ENCODE measurements around the gene DMD. TPM values are rescaled to one million over a fixed set of nuclear protein-coding genes. Genes with fewer than 3 reads are reported as not detected.
"Not testable (repeated sequence)": the region's sequence is repeated elsewhere in the genome, so short reads cannot be mapped to it uniquely, and the experiment has no call there.

DMD gene
- total RNA-seq, 1 experiment from 2014 or later: 3.9 TPM

DNA sequence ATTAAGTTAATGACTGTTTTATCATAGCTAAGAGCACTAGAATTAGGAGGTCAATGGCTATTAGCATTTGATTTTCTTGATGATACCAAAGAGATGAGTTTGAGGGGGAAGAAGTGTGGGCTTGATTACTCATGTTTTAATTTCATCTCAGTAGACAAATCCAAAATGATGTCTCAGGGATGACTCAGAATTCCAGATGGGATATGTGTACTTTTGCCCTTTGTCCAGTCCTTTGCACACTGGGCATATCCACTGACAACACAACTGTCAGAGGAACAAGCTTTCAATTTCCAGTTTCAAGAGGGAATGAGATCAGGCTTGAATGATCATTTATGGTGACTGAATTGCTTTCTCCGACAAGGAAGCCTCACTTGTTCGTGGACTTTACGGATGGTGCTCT lies 1814.2 kb downstream of the DMD start:
- DNase-seq (ENCODE audit: extremely low read depth, low read depth): no peak

DNA sequence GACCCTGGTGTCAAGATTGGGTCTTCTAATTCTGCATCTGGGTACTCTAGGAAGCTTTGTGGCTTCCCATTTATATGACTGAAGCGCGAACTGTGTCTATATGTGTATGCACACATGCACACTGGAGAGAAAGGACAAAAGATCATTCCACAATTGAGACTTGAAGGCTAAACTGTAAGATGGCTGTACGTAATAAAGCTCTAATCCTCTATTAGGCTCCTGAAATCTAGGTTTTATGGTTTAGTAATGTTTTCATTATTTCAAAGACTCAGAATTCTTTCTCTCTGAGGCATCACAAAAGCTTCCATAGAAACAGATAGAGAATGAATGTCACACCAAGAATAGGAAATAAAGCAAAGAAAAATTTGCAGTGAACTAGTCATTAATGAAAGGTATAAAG lies 1818.8 kb downstream of the DMD start:
- no peak for DNase-seq (ENCODE audit: extremely low read depth, low read depth)

DNA sequence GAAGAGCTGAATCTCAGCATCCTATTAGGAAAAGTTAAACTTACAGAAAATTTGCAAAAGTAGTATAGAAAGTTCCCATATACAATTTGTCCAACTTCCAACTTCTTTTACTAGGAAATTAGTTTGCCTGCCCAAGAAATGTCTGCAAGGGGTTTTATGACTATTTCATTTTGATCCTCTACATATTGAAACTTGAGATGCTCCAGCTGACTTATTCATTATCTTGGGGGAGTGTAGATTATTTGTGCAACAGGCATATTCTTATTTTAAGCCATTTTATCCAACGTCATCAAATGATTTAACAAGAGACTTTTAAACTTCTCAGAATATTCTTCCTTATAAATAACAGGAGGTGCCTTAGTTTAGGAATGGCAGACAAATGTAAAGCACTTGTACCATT lies 1822.4 kb downstream of the DMD start:
- no peak for DNase-seq (ENCODE audit: extremely low read depth, low read depth)

DNA sequence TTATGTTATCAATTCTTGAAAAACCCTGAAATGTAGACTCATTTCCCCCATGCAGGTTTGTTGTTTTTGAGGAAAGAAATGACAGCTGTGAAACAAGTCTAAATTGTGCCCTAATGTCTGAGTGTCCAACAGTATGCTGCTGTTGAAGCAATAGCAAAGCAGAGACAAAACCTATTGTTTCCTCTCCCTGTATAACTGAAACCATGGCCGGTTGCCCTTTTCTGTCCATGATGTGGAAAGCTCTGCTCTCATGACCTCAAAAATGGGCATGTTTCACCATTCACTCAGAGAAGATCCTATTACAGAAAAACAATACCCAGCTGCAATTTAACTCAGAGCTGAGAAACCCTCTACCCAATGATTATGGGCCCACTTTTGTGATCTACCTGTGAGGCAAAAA lies 1826.9 kb downstream of the DMD start:
- no peak for DNase-seq (ENCODE audit: extremely low read depth, low read depth)

DNA sequence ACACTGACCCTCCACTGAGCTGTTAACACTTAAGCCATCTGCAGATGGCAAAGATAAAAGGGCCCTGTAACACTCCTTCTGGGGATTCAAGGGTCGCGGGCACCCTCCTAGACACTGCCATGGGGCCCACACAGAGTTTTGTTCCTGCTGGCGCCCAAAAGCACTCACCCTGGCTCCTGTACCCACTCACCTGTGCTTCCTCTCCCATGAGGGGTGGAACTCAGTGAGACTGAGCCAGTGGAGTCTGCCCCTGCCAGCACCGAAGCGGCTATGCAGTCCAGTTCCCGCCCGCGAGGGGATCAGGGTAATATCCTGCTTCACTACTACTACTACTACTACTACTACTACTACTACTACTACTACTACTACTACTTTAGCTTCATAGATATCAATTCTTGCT lies 1827.4 kb downstream of the DMD start:
- DNase-seq (ENCODE audit: extremely low read depth, low read depth): no peak

DNA sequence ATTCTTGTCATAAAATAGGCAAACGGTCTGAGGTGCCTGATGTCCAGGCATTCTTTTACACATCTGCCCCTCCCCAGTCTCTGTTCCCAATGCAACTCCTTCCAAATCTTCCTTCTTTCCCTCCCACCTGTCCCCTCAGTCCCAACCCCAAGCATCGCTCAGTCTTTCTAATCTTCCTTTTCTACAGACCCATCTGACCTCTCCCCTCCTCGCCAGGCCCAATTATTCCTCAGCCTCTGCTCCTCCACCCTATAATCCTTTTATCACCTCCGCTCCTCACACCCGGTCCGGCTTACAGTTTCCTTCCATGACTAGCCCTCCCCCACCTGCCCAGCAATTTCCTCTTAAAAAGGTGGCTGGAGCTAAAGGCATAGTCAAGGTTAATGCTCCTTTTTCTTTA lies 1832.4 kb downstream of the DMD start:
- DNase-seq (ENCODE audit: extremely low read depth, low read depth): not testable (repeated sequence)

DNA sequence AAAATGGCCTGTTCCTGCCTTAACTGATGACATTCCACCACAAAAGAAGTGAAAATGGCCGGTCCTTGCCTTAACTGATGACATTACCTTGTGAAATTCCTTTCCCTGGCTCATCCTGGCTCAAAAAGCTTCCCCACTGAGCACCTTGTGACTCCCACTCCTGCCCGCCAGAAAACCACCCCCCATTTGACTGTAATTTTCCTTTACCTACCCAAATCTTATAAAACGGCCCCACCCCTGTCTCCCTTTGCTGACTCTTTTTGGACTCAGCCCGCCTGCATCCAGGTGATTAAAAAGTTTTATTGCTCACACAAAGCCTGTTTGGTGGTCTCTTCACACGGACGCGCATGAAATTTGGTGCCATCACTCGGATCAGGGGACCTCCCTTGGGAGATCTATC lies 1833.5 kb downstream of the DMD start:
- not testable (repeated sequence) for DNase-seq (ENCODE audit: extremely low read depth, low read depth)

DNA sequence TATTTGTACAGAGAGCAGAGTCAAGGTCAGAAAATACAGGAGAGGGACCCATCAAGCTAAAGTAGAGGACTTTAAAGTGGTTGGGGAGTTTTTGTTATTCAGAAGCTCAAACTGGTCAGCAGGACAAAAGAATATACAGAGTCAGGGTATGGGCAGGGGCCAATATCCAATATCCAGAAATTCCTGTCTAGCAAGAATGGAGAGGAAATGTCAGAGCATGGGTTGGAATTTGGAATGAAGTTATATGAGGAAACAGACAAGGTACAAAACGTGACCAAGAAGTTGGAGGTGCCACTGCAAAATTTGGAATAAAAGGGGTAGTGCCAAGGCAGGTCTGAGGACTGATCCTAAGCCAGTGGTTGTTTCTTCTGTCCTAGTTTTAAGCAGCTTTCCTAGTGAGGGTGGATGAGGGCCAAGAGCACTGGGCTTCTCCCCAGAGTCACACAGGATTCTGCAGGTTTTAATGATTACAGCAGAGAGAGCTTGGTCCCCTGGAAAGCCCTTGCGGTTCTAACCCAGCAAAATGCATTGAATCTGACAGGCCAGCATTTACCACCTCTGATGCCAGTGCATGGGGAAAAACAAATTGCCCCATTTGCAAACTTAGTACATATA lies 1834.8 kb downstream of the DMD start:
- DNase-seq (ENCODE audit: extremely low read depth, low read depth): no peak

DNA sequence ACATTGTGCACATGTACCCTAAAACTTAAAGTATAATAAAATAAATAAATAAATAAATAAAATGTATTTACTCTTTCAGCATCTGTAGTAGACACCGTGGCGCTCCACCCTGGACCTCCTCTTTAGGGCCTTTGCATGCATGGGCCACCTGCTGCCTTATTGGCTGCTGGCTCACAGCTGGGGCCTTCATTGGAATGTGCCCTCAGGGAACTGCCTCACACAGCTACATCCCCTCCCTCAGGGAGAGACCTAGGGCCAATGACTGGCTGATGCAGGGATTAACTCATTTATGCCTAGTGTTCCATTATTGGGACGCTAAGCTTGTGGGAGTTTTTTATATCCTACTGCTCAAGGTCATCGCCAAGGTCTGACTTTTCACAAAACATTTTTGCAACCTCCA lies 1836.6 kb downstream of the DMD start:
- no peak for DNase-seq (ENCODE audit: extremely low read depth, low read depth)

DNA sequence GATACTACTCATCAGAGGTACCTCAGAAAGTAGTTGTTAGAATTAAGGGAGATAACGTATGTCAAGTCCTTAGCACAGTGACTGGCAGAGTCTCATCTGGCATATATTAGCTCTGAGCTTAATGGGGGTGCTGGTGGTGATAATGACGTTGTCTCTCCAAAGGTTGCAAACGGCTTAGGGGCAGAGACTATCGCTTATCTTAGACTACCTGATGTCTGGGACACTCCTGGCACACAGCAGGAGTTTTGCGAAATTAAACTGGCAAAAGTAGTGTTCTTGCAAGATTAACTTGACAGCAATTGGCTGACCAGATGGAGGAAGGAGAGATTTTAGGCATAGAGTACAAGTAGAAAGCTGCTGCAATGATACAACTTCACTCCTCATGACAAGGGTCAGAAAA lies 1839.4 kb downstream of the DMD start:
- no peak for DNase-seq (ENCODE audit: extremely low read depth, low read depth)

DNA sequence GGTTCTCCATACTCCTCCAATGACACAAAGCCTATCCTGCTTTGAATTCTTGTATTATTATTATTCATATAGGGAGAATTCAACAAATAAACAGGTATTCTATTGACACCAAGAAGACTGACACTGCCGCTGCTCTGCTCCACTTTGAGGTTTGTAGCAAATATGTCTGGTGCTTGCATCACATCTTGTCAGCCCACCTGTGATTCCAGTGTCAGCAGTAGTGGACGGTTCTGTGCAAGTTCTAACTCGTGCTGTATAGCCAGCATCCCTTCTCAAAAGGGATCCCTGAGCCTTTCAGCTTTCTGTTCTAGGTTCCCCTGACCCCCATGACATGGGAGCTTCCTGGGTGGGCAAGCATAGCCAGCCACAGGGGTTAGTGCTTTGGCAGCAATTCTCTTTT lies 1843.5 kb downstream of the DMD start:
- no peak for DNase-seq (ENCODE audit: extremely low read depth, low read depth)

DNA sequence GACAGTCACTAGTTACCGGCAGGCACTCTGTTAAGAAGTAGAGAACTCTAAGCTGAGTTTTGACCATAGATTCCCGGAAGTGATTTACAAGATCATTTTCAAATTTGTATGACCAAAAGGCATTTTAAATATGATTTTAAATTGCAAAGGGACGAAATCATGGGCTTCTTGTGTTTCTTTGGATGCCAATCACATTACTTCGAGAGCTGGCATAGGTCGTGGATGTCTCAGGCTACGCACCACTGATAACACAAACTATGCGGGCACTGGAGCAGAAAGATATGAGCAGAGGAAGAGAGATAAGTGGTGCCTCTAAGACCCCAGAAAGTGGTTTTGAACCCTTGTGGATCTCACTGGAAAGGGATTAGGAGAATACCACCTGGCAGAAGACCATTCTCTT lies 1845.3 kb downstream of the DMD start:
- no peak for DNase-seq (ENCODE audit: extremely low read depth, low read depth)

DNA sequence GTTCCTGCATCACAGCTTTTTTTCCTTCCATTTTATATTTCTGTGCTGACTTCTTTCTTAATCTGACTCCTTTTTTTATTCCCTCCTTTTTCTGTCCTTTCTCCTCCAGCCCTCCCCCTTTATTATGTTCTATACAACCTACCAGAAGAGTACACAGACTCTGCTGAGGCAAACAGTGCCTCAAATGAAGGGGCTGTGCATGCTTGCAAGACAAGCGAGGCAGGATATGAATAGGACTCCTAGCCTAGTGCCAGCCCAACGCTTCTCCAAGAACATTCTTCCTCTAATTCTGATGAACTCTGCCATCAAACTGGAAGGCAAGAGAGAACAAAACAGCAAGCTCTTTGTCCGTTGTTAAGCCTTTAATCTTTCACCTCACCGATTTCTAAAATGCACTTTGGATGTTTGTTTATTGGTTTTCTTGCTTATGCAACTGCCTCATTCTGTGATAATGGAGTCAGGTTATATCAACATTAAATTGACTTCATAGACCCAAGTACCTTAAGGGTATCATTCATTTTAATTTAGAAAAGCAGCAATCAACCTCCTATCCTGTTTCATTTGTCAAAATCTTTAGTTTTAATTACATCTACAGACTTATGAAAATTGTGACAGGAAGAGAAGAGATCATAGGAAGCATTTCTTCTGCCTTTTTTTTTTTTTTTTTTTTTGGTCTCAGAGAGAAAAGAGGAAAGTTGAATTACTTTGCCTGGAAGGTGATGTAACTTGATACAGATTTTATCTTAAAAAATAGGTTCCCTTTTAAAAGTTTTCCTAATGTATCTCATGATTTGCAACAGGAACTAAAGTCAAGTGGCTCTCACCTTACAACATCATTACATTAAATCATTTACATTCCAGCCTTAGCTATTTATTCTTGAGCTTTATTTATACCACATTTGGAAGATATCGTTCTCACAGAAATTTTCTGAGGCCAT lies 1854.8 kb downstream of the DMD start:
- no peak for DNase-seq (ENCODE audit: extremely low read depth, low read depth)

DNA sequence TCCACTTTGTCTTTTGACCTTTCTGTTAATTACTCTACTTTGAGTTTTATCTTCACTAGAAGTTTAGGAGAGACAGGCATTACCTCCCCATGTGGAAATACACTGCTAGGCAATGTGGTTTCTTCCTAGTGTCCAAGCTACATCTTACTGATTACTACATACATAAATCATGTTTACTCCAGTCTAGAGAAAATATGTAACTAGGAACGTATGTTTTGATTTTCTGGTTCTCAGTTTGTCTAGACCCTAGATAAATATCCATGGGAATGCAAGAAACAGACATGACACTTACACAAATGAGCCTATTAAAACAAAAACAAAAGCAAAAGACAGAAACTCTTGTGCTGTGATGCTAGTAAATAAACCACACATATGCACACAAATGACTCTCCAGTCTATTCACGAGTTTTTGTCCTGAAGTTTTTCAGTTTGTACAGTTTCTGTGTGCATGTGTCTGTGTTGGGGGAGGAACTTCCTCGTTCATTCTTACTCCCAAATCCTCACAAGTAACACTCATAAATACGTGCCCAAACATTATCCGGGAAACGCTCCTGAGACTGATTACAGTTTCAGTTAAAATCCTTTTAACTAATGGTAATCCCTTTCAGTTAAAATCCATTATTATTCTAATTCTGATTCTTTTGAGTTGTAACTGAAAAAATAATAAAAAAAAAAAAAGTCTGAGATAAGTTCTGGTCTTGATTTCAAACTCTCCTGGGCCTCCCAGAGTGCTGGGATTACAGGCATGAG lies 1856.0 kb downstream of the DMD start:
- no peak for DNase-seq (ENCODE audit: extremely low read depth, low read depth)

DNA sequence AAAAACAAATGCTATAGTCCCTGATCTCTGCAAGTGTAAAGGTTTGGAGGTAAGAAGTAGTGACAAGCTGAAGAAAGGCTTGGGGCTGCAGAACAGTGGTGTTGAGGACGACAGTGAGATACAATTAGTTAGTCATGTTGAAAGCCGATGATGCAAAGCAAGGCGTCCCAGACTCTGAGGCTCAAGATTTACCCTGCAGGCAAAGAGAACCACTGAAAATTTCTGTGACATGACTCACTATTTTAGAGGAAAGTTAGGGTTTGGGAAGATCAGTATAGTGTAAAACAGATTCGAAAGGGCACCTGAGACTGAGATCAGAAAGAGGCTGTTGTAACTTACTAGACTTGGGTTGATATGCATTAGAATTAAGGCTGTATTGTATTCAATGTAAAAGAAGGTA lies 1858.3 kb downstream of the DMD start:
- peak; percentile 8 for DNase-seq (ENCODE audit: extremely low read depth, low read depth)

DNA sequence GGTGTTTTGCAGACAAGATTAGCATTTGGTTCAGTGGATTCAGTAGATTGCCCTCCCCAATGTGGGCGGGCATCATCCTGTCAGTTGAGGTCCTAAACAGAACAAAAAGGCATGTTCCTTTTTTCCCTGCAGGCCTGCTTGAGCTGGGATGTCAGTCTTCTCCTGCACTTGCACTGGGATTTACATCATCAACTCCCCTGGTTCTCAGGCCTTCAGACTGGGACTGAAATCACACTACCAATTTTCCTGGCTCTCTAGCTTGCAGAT lies 1860.6 kb downstream of the DMD start:
- DNase-seq (ENCODE audit: extremely low read depth, low read depth): no peak

DNA sequence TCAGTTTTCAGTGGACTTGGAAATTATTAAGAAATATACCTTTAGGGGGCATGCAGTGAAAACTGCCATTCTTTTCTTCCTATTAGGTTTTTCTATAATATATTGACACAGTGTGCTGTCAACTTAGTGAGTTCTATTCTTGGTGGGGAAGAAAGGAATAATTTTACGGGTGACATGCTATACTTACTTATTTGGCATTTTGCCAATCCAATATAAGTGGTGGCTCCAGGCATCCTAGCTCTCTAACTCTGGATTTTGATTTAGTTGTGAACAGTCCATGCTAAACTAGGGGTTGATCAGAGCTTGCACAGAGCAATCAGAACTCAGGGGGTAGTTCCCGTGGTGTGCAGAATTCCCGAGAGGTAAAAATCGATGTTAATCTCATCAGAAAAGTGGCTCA lies 1861.8 kb downstream of the DMD start:
- no peak for DNase-seq (ENCODE audit: extremely low read depth, low read depth)

DNA sequence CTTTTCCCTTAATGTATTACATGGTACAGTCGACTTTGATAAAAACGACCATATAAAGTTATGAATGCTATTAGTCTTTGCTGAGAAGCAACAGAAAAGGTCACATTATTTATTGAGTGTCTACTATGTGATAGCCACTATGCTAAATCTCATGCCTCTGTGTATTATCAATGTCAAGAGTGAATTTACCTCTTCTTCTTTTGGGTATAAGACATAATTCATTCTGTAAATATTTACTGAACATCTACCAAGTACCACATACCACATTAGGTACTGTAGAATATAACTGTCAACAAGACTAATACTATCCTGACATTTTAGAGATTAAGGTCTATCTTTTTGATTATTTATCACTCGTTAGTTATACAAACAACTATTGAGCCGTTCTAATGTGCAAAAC lies 1870.8 kb downstream of the DMD start:
- DNase-seq (ENCODE audit: extremely low read depth, low read depth): no peak

DNA sequence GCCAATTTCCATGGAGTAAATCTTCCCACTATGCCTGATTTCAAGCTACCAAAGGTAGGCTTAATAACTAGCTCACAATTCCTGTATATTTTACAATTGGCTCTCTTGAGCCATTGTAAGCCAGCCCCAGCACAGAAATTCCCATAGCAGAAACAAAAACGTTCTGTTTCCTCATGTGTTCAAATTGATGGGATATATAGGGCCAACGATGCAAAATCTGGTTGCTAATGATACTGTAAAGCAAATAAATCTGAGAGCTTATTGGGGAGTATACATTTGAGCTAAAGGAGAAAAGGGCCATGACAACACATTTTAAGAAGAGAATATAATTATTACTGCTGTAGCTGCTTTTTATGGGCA lies 1872.4 kb downstream of the DMD start:
- no peak for DNase-seq (ENCODE audit: extremely low read depth, low read depth)

DNA sequence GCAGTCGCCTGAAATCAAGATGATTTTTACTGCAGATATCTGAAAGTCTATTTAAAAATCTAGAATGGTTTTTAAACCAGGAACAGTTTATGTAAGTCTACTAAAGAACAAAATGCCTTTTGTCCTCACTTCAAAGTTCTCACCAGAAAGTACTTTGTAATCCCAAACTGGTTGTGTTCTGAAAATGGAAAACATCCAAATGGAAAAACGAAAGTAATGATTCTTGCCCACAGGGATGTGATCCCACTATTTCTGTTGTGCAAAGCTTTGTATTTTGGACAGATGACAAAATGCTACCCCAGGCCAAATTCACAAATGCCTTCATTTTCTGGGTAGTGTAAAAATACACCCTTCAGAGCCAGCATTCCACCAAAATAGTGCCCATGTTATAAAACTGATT lies 1874.0 kb downstream of the DMD start:
- DNase-seq (ENCODE audit: extremely low read depth, low read depth): no peak

DNA sequence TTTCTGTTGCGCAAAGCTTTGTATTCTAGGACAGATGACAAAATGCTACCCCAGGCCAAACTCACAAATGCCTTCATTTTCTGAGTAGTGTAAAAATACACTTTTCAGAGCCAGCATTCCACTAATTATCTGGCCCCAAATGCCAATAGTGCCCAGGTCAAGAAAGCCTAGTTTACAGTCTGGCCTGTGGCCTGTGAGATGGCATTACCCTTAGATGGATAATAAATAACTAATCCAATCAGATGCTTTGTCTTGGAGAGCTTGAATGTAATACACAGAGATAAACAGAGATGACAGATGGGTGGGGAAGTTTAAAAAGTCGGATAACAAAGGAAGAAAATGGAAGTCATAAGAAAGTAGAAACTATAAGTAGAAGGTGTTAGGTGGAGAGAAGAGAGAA lies 1874.9 kb downstream of the DMD start:
- DNase-seq (ENCODE audit: extremely low read depth, low read depth): no peak

DNA sequence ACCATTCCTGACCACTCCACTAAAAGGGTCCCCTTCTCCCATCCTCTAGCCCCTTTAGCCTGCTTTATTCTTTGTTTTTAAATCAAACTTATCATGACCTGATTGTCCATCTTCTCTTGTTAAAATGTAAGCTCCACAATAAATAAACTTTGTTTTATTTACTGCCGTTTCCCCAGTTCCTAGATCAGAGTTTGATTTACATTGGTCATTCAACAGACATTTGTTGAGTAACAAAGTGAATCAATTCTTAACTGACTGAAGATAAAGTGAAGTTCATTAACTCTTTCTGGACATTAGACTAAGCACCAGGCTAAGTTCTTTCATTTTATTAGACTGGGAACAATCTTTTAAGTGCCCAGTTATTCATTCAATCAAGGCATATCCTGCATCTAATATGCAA lies 1876.4 kb downstream of the DMD start:
- DNase-seq (ENCODE audit: extremely low read depth, low read depth): no peak
